Right ventricle myocardium superior (tissue), 1 donor: Measurements from ENCODE around the gene RCC2. TPM values are rescaled to one million over a fixed set of nuclear protein-coding genes. Genes with fewer than 3 reads are reported as not detected.

ENCODE experiments used
- ATAC-seq: fragments of 200-7000 bp; cut with Tn5 transposase; one replicate; pipeline ENCODE4 v1.9.1; 2020; ENCODE audit warnings: mild to moderate bottlenecking; ENCODE audit not compliant: poor library complexity
- DNase-seq: peaks from one replicate; pipeline ENCODE4 v3.0.0-alpha.2; 2020
- intact Hi-C: fragments of 100-400 bp; cut with DNase I; formaldehyde crosslinking; loops from one replicate; pipeline ENCODE4 v1.11.2; 2022
- total RNA-seq: library from RNA; stranded (reverse); fragmentation: NEBNext Ultra II Directional; extraction: Animal tissue kit (Norgen Biotek cat#: 25700); gene quantifications from one replicate; pipeline ENCODE4 v1.2.1, GENCODE V29; 2021
- donor health status: DM: no; HTN: yes; CAD: no; lungs with severe emphysema.

Gene RCC2
- total RNA-seq, 1 donor from 2014 or later = 11.3 TPM

DNA sequence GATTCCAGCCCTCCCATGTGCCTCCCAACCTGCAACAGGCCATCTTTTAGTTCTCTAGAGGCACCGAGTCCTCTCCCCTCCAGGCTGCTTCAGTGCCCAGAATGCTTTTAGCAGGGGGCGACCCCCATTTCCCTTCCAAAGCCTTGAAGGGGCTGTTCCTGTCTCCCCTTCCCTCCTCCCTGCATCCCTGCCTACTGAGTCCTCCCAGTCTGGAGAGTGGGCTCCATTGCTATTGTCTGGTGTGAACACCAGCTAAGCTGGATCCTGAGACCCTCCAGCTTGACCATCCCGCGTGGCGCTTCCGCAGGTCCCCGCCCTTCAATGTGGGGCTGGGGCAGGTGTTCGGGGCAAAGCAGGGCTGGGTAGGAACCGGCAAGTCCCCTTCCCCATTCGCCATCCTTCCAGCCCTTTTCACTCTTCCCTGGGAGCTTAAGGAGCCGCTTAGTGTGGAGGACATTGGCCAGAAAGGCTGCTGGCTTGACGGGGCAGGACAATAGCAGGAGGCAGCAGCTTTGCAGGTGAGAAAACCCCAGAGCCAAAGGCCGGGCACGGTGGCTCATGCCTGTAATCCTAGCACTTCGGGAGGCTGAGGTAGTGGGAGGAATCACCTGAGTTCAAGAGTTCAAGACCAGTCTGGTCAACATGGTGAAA, 35.3 kb downstream of the RCC2 start:
- no peak for ATAC-seq
- intact Hi-C loops = no loop called here
- DNase-seq = no peak

GRCh38 chr1:17403081-17403480, 36.4 kb downstream of the RCC2 start:
- DNase-seq = no peak
- intact Hi-C loops = no loop called here
- ATAC-seq = no peak

DNA sequence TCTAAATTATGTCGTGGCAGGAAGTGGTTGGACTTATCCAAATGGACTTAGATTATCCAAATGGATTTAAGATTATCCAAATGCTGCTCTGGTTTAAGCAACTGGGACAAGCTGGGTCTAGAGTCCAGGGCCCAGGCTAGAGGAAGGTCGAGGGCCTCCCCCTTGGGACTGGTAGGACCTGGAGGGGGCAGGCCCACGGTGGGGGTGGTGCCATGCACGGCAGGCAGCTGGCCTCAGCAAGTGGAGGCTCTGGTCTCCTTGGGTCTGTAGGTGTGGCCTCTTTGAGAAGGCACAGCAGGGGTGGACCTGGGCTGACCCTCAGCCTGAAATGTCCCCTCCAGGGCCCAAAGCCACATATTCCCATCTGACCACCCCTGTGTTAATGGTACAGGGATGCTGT, 37.6 kb downstream of the RCC2 start:
- DNase-seq (no peak), ATAC-seq (no peak)
- intact Hi-C loops = no loop called here

- intact Hi-C loops = no loop called here
Measured at GRCh38 chr1:17400725-17401341, 38.6 kb downstream of the RCC2 start.

DNA sequence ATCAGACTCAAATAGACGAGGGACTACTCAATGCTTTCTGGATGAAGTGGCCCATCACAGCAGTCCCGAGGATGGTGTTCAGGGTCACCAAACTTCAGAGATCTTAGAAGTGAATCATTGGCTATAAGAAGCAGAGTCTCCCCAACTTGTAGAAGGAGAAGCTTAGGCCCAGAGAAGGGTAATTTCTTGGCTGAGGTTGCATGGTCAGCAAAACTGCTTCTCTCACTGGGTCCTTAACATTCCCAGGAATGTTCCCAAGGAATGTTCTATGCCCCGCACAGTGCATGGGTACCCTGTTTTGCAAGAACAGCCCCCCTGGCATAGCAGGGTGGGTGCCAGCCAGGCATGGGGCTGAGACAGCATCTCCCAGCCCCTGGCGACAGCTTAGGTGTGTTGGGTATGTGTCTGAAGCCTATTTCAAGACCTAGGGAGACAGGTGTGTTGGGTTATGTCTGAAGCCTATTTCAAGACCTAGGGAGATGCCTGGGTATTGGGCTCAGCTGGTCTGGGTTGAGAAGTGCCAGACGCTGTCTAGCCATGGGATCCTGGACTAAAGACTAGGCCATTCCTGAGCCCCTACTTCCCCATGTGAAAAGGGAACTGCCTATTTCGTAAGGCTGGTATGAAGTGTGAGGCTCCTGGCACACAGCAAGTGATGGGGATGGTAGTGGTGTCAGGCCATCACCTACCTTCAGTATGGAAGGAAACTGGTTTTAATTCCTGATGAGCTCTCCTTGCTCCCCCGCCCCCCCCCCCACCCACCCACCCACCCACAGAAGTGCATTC, 41.4 kb downstream of the RCC2 start:
- ATAC-seq (no peak), DNase-seq (no peak)
- intact Hi-C loops = no loop called here

More at GRCh38 chr1:17400725-17401341, 38.6 kb downstream of the RCC2 start:
- no peak for DNase-seq
- no peak for ATAC-seq

- intact Hi-C loops = no loop called here
- no peak for DNase-seq
- ATAC-seq = no peak
Measured at GRCh38 chr1:17393230-17393629, 46.2 kb downstream of the RCC2 start.

DNA sequence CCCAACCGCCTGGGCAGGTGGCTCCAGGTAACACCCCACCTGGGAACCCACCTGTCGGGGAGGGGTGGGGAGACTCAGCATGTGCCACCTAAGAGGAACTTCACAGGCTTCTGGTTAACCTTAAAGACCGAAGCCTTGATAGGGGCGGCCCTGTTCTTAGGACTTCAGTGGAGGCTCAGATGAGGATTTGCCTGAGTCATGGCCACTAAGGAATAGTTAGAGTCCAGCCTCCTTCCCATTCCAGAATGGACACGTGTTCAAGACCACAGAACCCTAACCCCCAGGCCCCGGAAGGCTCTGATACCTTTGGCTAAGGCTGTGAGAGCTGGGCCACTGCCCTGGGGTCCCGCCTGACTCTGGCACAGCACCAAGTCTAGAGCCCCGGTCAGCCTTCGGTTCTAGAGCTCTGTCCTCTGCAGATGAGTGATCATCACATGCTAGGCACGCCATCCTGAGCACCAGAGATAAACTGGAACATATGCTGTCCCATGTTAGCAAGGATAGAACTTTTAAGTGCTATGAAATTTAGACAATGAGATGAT, 47.2 kb downstream of the RCC2 start:
- intact Hi-C loops = no loop called here
- ATAC-seq (no peak), DNase-seq (no peak)

DNA sequence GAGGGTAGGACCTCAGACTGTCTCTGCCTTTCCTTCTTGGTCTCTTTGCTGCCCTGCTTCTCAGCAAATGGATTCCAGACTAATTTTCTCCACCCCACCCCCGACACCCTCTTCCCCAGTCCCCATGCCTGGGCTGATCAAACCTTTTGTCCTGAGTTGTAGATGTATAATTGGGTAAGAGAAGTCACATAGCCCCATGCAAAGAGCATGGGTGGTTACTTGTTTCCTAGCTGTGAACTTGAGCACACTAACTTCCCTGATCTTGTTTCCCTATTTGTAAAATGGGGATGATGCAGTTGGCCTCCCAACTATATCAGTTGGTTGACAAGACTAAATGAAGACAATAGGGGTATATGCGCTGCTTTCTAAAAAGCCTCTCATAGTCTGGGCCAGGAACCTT, 58.3 kb downstream of the RCC2 start:
- intact Hi-C loops = no loop called here
- no peak for ATAC-seq
- no peak for DNase-seq

DNA sequence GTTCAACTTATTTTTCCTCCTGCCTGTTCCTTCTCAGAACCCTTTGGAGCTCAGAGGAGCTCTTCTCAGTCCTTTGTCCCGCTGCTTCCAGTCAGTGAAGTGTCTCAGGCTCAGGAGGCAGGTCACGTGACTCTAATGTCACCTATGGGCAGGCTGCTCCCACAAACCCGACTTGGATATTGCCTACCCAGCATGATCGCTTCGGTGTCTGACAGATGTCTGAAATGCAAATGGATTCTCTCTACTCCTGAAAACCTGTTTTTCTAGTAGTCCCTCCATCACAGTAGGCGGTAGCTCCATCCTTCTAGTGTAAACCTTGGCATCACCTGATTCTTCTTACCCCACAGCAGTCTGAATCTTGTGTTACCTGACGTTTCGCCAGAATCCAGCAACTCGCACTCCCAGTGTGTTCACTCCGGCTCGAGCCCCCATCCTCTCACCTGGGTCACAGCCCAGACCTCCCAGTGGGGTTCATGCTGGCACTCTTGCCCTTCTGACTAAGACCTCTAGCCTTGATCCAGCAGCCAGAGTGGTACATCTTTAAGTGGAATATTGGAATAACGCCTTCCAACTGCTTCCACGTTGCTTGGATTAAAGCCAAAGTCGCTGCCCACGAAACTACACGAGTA, 62.0 kb downstream of the RCC2 start:
- intact Hi-C loops = no loop called here
- no peak for ATAC-seq
- no peak for DNase-seq

DNA sequence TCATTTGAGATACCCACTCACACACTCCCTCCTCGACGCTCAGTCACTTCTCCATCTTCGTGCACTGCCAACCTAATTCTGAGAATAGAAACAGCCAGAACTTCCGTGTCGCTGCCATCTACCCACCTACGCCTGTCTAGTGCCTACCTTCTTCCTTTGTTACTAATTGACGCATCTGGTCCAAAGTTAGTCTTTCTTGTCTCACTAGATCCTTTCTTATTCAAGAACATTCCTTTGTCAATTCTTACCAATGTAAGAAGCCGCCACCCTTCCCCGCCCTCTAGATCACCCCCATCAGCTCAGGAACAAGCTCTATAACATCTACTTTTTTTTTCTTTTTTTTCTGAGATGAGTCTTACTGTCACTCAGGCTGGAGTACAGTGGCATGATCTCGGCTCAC, 63.8 kb downstream of the RCC2 start:
- no peak for DNase-seq
- intact Hi-C loops = no loop called here
- ATAC-seq = no peak

- ATAC-seq = no peak
- intact Hi-C loops = no loop called here
- DNase-seq = no peak
Measured at GRCh38 chr1:17372955-17373354, 66.5 kb downstream of the RCC2 start.

DNA sequence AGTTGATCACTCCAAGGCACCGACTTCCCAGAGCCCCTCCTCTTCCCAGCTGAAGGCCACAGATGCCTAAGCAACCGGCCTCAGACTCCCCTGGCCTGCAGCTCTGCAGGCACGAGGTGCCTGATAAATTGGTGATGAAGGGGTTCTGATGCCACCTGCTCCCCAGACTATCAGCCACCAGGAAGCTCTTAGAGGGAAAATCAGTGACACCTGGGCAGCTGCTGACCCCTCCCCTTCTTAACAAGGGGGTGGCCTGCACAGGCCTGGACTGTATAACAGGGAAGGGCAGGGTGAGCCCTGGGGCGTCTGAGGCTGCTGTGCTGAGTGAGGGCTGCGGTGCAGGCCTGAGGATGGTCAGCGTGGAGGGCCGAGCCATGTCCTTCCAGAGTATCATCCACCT, 67.6 kb downstream of the RCC2 start, which contains the start of gene PADI6:
Gene PADI6, plus strand, starts transcription at position 301 of the 400 bp plus-strand sequence. Its CDS starts 50 bp downstream, at position 351.
- no peak for DNase-seq
- intact Hi-C loops = no loop called here
- ATAC-seq = no peak

DNA sequence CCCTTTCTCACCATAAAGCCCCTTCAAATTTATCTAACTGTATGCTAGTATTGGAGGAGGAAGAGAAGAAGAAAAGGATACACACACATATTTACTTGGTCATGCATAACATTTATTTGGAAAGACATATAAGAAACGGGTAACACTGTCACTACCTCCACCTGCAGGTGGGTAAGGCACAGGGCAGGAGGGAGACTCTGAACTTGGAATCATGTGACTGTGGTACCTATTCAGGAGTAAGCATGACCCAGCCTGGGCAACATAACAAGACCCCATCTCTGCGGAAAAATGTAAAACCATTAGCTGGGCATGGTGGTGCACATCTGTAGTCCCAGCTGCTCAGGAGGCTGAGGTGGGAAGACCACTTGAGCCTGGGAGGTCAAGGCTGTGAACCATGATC, 68.9 kb downstream of the RCC2 start:
- no peak for DNase-seq
- intact Hi-C loops = no loop called here
- no peak for ATAC-seq

DNA sequence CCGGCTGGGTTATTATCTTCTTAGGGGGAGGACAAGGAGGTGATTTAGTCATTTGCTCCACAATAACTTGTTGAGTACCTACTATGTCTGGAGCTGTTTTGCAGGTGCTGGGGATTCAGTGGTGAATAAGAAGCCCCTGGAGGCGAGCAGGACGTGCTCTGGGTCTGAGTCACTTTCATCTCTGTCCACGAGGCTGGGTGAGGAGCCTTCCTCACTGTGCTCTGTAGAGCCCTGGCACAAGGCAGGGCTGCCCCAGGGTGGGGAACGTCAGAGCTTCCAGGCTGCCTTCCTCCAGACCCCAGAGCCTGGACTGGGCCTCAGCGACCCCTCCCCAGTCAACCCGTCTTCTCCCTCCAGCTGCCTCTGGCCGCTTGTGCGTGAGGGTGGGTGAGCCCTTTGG, 70.0 kb downstream of the RCC2 start:
- intact Hi-C loops = no loop called here
- no peak for DNase-seq

GRCh38 chr1:17365293-17365692, 74.2 kb downstream of the RCC2 start:
- no peak for DNase-seq
- intact Hi-C loops = no loop called here
- ATAC-seq = no peak

More for the DNA sequence above, 70.0 kb downstream of the RCC2 start:
- ATAC-seq = no peak

DNA sequence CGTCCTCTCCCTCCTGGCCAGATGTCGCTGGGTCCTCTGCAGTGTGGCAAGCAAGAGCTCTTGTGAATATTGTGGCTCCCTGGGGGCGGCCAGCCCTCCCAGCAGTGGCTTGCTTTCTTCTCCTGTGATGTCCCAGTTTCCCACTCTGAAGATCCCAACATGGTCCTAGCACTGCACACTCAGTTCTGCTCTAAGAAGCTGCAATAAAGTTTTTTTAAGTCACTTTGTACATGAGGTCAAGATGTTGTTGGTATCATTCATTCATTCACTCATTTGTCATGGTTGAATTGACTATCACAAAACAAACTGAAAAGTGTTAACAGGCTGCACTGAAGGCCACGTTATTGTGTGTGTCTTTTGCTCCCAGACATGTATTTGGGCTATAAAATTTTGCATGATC, 75.7 kb downstream of the RCC2 start:
- intact Hi-C loops = no loop called here
- no peak for ATAC-seq
- no peak for DNase-seq

- no peak for ATAC-seq
- intact Hi-C loops = no loop called here
- DNase-seq = no peak
Measured at GRCh38 chr1:17363351-17363750, 76.1 kb downstream of the RCC2 start.

- no peak for DNase-seq
- no peak for ATAC-seq
- intact Hi-C loops = no loop called here
Measured at GRCh38 chr1:17361687-17362086, 77.8 kb downstream of the RCC2 start.

- DNase-seq (no peak), ATAC-seq (no peak)
- intact Hi-C loops = no loop called here
Measured at GRCh38 chr1:17360272-17360956, 79.1 kb downstream of the RCC2 start.
